ENCODE data around the gene ABO.

GRCh38 chr9:133268335-133269056 is 6.5 kb downstream of the ABO start:
- TF ChIP-seq CTCF (IDR thresholded peaks at IDR 0.05; ENCODE audit: extremely low read depth in 1 of 2, insufficient read depth in 1 of 2, low read depth in 1 of 2, low read length in 2 of 2) (no peak), JUN (IDR thresholded peaks at IDR 0.05; ENCODE audit: borderline replicate concordance, insufficient read depth, insufficient read length, low read depth) (no peak), POLR2A (IDR thresholded peaks at IDR 0.05; ENCODE audit: low read depth, low read length) (no peak), EZH2 (IDR thresholded peaks at IDR 0.05; ENCODE audit: borderline replicate concordance, low read depth, low read length, severe bottlenecking) (no peak), POLR2AphosphoS5 (IDR thresholded peaks at IDR 0.05; ENCODE audit: insufficient read depth, low read depth, low read length) (no peak), MYC (IDR thresholded peaks at IDR 0.05; ENCODE audit: low read depth, low read length) (no peak), MAX (IDR thresholded peaks at IDR 0.05; ENCODE audit: insufficient read depth, insufficient read length) (no peak), FOS (IDR thresholded peaks at IDR 0.05; ENCODE audit: borderline replicate concordance, insufficient read depth, low read length) (no peak)

Measured in endothelial cell of umbilical vein (primary cell).